Activated naive CD4-positive, alpha-beta T cell treated with anti-CD3 and anti-CD28 coated beads, Interleukin-2, amount 50 U/mL, for 24 hours (primary cell): ENCODE measurements around the gene TCEAL3.
"Not testable (repeated sequence)": the region's sequence is repeated elsewhere in the genome, so short reads cannot be mapped to it uniquely, and the experiment has no call there.

Experiments
- H3K27ac Mint-ChIP-seq: one replicate; pipeline ENCODE4 v1.8.0; 2021; ENCODE audit warnings: mild to moderate bottlenecking, mixed read lengths
- H3K27me3 Mint-ChIP-seq: one replicate; pipeline ENCODE4 v1.8.0; 2021; ENCODE audit warnings: mixed read lengths
- H3K36me3 Mint-ChIP-seq: one replicate; pipeline ENCODE4 v1.8.0; 2021; ENCODE audit warnings: mixed read lengths
- H3K4me1 Mint-ChIP-seq: one replicate; pipeline ENCODE4 v1.8.0; 2021; ENCODE audit warnings: mixed read lengths
- H3K4me3 Mint-ChIP-seq: one replicate; pipeline ENCODE4 v1.8.0; 2021; ENCODE audit warnings: mild to moderate bottlenecking, mixed read lengths
- H3K9me3 Mint-ChIP-seq: one replicate; pipeline ENCODE4 v1.8.0; 2021; ENCODE audit warnings: mixed read lengths

TCEAL3 gene

GRCh38 chrX:103607364-103608305 is at the start of gene TCEAL3:
Gene TCEAL3, plus strand, starts transcription at chrX:103607963. Its CDS starts 1,102 bp downstream, at chrX:103609065.
- H3K27me3 Mint-ChIP-seq, result no peaks in the 10 kb centered on the region
- H3K4me1 Mint-ChIP-seq, result peaks cover 14% of the 10 kb centered on the region
- peak within 1 kb of the TSS; percentile 87 for H3K4me3 Mint-ChIP-seq
- H3K27ac Mint-ChIP-seq, result peak within 1 kb of the TSS; percentile 72
- no peaks in the 10 kb centered on the region for H3K36me3 Mint-ChIP-seq
- no peaks in the 10 kb centered on the region for H3K9me3 Mint-ChIP-seq

GRCh38 chrX:103560256-103560655 is 47.5 kb upstream of the TCEAL3 start:
- H3K36me3 Mint-ChIP-seq, result no peaks in the 10 kb centered on the region
- no peak overlapping the region for H3K27ac Mint-ChIP-seq

GRCh38 chrX:103562801-103563200 is 45.0 kb upstream of the TCEAL3 start:
- Mint-ChIP-seq H3K36me3 (no peaks in the 10 kb centered on the region), H3K4me1 (no peaks in the 10 kb centered on the region), H3K27ac (no peak overlapping the region), H3K27me3 (peaks cover 2% of the 10 kb centered on the region), H3K4me3 (no peak overlapping the region), H3K9me3 (no peaks in the 10 kb centered on the region)

More at GRCh38 chrX:103560256-103560655, 47.5 kb upstream of the TCEAL3 start:
- Mint-ChIP-seq H3K4me3 (no peak overlapping the region), H3K27me3 (peaks cover 2% of the 10 kb centered on the region), H3K9me3 (no peaks in the 10 kb centered on the region), H3K4me1 (no peaks in the 10 kb centered on the region)

- Mint-ChIP-seq H3K4me3 (no peak overlapping the region), H3K4me1 (no peaks in the 10 kb centered on the region), H3K9me3 (no peaks in the 10 kb centered on the region), H3K27me3 (peaks cover 2% of the 10 kb centered on the region), H3K36me3 (no peaks in the 10 kb centered on the region), H3K27ac (no peak overlapping the region)
Measured at GRCh38 chrX:103565197-103565596, 42.6 kb upstream of the TCEAL3 start.

- no peaks in the 10 kb centered on the region for H3K4me1 Mint-ChIP-seq
- no peak overlapping the region for H3K4me3 Mint-ChIP-seq
- no peaks in the 10 kb centered on the region for H3K36me3 Mint-ChIP-seq
- H3K27ac Mint-ChIP-seq, result no peak overlapping the region
- H3K9me3 Mint-ChIP-seq, result no peaks in the 10 kb centered on the region
- H3K27me3 Mint-ChIP-seq, result peaks cover 2% of the 10 kb centered on the region
Measured at GRCh38 chrX:103565752-103566151, 42.0 kb upstream of the TCEAL3 start.

- H3K9me3 Mint-ChIP-seq, result no peaks in the 10 kb centered on the region
- no peak overlapping the region for H3K27ac Mint-ChIP-seq
- no peak overlapping the region for H3K4me3 Mint-ChIP-seq
- H3K36me3 Mint-ChIP-seq, result no peaks in the 10 kb centered on the region
- H3K27me3 Mint-ChIP-seq, result no peaks in the 10 kb centered on the region
- H3K4me1 Mint-ChIP-seq, result no peaks in the 10 kb centered on the region
Measured at GRCh38 chrX:103571121-103571520, 36.6 kb upstream of the TCEAL3 start.

GRCh38 chrX:103571726-103572125 is 36.0 kb upstream of the TCEAL3 start:
- no peaks in the 10 kb centered on the region for H3K4me1 Mint-ChIP-seq
- H3K27me3 Mint-ChIP-seq, result no peaks in the 10 kb centered on the region
- H3K27ac Mint-ChIP-seq, result no peak overlapping the region
- H3K36me3 Mint-ChIP-seq, result no peaks in the 10 kb centered on the region
- H3K4me3 Mint-ChIP-seq, result no peak overlapping the region
- no peaks in the 10 kb centered on the region for H3K9me3 Mint-ChIP-seq

GRCh38 chrX:103573202-103573601 is 34.6 kb upstream of the TCEAL3 start:
- no peak overlapping the region for H3K27ac Mint-ChIP-seq
- no peaks in the 10 kb centered on the region for H3K9me3 Mint-ChIP-seq

GRCh38 chrX:103584596-103584995 is 23.2 kb upstream of the TCEAL3 start:
- no peak overlapping the region for H3K27ac Mint-ChIP-seq
- H3K4me3 Mint-ChIP-seq, result peak overlapping the region; percentile 55
- H3K36me3 Mint-ChIP-seq, result no peaks in the 10 kb centered on the region
- H3K4me1 Mint-ChIP-seq, result peaks cover 10% of the 10 kb centered on the region
- H3K9me3 Mint-ChIP-seq, result no peaks in the 10 kb centered on the region
- H3K27me3 Mint-ChIP-seq, result peaks cover 1% of the 10 kb centered on the region

More at GRCh38 chrX:103573202-103573601, 34.6 kb upstream of the TCEAL3 start:
- Mint-ChIP-seq H3K4me1 (no peaks in the 10 kb centered on the region), H3K27me3 (no peaks in the 10 kb centered on the region), H3K4me3 (no peak overlapping the region), H3K36me3 (no peaks in the 10 kb centered on the region)

- Mint-ChIP-seq H3K4me1 (peaks cover 10% of the 10 kb centered on the region), H3K9me3 (no peaks in the 10 kb centered on the region), H3K4me3 (peak within 1 kb of the TSS; percentile 86), H3K27me3 (peaks cover 1% of the 10 kb centered on the region), H3K27ac (no peak within 1 kb of the TSS), H3K36me3 (no peaks in the 10 kb centered on the region)
Measured at GRCh38 chrX:103585411-103586313, 22.1 kb upstream of the TCEAL3 start, which contains the start of gene TCEAL4. Gene TCEAL4, plus strand, starts transcription at chrX:103585515. Its CDS starts 1,161 bp downstream, at chrX:103586676.

GRCh38 chrX:103586314-103586646 is 21.5 kb upstream of the TCEAL3 start:
- peak overlapping the region; percentile 86 for H3K4me3 Mint-ChIP-seq
- no peaks in the 10 kb centered on the region for H3K9me3 Mint-ChIP-seq
- peaks cover 10% of the 10 kb centered on the region for H3K4me1 Mint-ChIP-seq
- peak overlapping the region; percentile 46 for H3K27ac Mint-ChIP-seq
- H3K36me3 Mint-ChIP-seq, result no peaks in the 10 kb centered on the region
- peaks cover 1% of the 10 kb centered on the region for H3K27me3 Mint-ChIP-seq

- peaks cover 10% of the 10 kb centered on the region for H3K4me1 Mint-ChIP-seq
- no peaks in the 10 kb centered on the region for H3K9me3 Mint-ChIP-seq
- H3K27me3 Mint-ChIP-seq, result peaks cover 1% of the 10 kb centered on the region
- H3K27ac Mint-ChIP-seq, result peak overlapping the region; percentile 46
- no peaks in the 10 kb centered on the region for H3K36me3 Mint-ChIP-seq
- no peak overlapping the region for H3K4me3 Mint-ChIP-seq
Measured at GRCh38 chrX:103586659-103587058, 21.1 kb upstream of the TCEAL3 start.

- H3K27ac Mint-ChIP-seq, H3K27me3 Mint-ChIP-seq, H3K4me3 Mint-ChIP-seq, H3K9me3 Mint-ChIP-seq, H3K36me3 Mint-ChIP-seq, H3K4me1 Mint-ChIP-seq: not testable (repeated sequence)
Measured at GRCh38 chrX:103592295-103592694, 15.5 kb upstream of the TCEAL3 start.

- H3K27me3 Mint-ChIP-seq, H3K4me3 Mint-ChIP-seq, H3K36me3 Mint-ChIP-seq, H3K27ac Mint-ChIP-seq, H3K4me1 Mint-ChIP-seq, H3K9me3 Mint-ChIP-seq: not testable (repeated sequence)
Measured at GRCh38 chrX:103595202-103595601, 12.6 kb upstream of the TCEAL3 start.

GRCh38 chrX:103608306-103608963 is 672 bp downstream of the TCEAL3 start:
- Mint-ChIP-seq H3K36me3 (no peaks in the 10 kb centered on the region), H3K4me1 (peaks cover 14% of the 10 kb centered on the region)

More at GRCh38 chrX:103608306-103608963, 672 bp downstream of the TCEAL3 start:
- peak overlapping the region; percentile 41 for H3K27ac Mint-ChIP-seq
- H3K9me3 Mint-ChIP-seq, result no peaks in the 10 kb centered on the region
- no peaks in the 10 kb centered on the region for H3K27me3 Mint-ChIP-seq
- peak overlapping the region; percentile 70 for H3K4me3 Mint-ChIP-seq
